Muscle layer of colon (tissue), 2 donors: ENCODE measurements around the gene XPNPEP2.

Experiments
- H3K27ac ChIP-seq: one replicate; pipeline ENCODE4 v1.7.0; 2013; ENCODE audit warnings: low read depth, mild to moderate bottlenecking, low read length, moderate library complexity
- H3K27me3 ChIP-seq, 2 donors: one replicate each; pipeline ENCODE4 v1.7.0; 2013; ENCODE audit warnings: low read length in 2 of 2, mild to moderate bottlenecking in 2 of 2; ENCODE audit not compliant: insufficient read depth in 2 of 2, control insufficient read depth in 1 of 2
- H3K36me3 ChIP-seq: one replicate; pipeline ENCODE4 v1.7.0; 2013; ENCODE audit warnings: mild to moderate bottlenecking, low read length; ENCODE audit not compliant: insufficient read depth
- H3K4me1 ChIP-seq: one replicate; pipeline ENCODE4 v1.7.0; 2013; ENCODE audit warnings: mild to moderate bottlenecking, low read length; ENCODE audit not compliant: insufficient read depth
- H3K4me3 ChIP-seq, 2 donors: one replicate each; pipeline ENCODE4 v1.7.0; 2013; ENCODE audit warnings: low read length in 2 of 2, low read depth in 1 of 2, mild to moderate bottlenecking in 1 of 2, moderate library complexity in 1 of 2
- H3K9ac ChIP-seq: one replicate; pipeline ENCODE4 v1.7.0; 2013; ENCODE audit warnings: low read length
- H3K9me3 ChIP-seq: one replicate; pipeline ENCODE4 v1.7.0; 2013; ENCODE audit warnings: mild to moderate bottlenecking, low read length
- donor health status: abdominal sarcoma.
- donor health status: Adenocarcinoma of cecum.

Gene XPNPEP2

DNA sequence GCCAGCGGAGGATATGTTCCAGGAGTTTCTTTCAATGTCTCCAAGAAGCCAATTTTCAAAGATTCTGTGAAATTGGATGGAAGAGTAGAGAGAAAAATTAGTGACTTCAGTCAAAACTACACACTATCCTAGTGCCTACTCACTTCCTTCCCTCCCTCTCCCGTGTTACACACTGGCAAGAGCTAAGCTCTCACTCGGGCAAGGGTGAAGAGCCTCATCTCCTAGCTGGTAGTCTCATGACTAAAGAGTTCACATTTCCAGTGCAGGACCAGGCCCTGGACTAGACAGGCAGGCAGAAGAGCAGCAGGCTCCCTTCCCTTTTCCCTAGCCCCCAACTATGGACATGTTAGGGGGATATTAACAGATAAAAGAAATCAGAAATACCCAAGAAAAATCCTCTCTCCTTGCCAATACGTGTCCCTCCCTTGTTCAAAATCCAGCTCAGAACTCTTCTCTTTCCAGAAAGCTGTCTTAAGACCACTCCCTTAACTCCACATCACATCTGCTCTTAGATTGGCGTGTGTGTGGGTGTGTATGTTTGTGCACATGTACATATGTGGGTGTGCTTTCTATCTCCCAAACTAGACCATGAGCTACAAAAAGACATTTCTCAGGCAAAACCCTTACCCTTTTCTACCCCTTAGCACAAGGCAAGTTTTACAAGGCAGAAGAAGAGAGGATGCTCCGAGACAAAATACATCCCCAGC is 75.0 kb downstream of the XPNPEP2 start:
- Histone ChIP-seq H3K4me1 (no peaks in the 10 kb centered on the region), H3K36me3 (peaks cover 9% of the 10 kb centered on the region), H3K9ac (no peak overlapping the region), H3K9me3 (no peaks in the 10 kb centered on the region), H3K27ac (no peak overlapping the region), H3K4me3 (no peak overlapping the region), H3K27me3 (peaks cover 0 to 4% of the 10 kb centered on the region in 2 donors)

- Histone ChIP-seq H3K36me3 (peaks cover 4% of the 10 kb centered on the region), H3K9me3 (no peaks in the 10 kb centered on the region), H3K27me3 (no peaks in the 10 kb centered on the region), H3K4me3 (no peak overlapping the region), H3K4me1 (no peaks in the 10 kb centered on the region), H3K9ac (no peak overlapping the region), H3K27ac (no peak overlapping the region)
Observed at GRCh38 chrX:129818123-129818522, 79.3 kb downstream of the XPNPEP2 start.
